Measurements from ENCODE around the gene PAK6.

Gene PAK6

DNA sequence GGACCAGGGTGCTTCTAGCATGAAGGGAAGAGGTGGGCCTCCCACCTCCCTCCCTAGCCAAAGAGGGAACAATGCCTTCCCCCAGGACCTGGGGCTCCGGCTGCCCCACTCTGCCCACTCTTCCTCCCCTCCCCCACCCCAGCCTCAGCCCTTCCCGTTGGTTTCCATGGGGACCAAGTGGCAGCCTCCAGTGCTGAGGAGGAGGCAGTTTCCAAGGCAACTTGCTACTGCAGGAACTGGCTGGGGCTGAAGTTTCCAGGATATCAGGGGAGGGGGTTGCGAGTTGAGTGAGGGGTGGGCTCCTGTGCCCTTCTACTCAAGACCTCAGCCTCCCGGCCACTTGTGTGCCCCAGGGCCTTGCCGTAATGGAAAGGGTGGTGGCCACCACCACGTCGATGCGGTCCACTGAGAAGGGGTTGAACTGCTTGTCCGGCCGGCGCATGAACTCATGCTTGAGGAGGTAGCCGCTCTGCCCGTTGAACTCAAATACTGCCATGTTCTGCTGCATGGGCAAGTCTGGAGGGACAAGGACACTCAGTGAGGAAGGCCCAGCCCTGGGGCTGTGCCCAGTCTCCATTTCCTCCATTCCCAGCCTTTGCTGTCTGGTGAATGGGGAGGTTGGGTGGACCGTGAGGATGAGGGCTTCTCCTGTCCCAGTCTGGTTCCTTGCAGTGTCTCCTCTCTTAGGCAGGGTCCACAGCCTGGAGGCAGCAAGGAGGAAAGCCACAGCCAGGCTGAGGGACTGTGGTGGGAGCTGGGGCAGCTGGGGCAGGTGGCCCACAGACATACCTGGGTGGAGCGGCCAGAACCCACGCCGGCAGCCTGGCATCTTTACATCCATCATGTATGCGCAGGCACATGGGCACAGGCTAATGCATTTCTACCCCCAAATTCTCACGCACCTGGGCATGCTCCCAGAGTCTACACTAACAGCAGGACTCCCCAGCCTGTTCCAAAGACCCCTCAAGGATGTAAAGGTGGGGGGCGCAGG is 55.3 kb downstream of the PAK6 start:
- no peak for DNase-seq (ENCODE audit: low read depth)

DNA sequence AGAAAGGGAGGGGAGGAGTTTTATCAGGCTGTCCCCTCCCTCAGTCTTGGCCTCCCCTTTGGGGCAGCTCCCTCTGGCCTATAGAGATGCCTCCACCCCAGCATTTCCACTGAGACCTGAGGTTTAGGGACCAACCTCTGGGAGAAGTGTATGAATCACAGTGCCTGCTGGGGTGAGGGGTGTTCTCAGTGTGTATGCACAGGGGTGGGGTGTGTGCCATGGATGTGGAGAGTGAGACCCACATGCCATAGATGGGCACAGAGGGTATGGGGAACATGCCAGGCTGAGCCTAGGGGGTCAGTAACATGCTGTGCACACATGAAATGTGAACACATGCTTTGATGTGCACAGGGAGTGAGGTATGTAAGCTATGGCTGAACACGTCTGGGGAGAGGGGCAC is 56.4 kb downstream of the PAK6 start:
- no peak for DNase-seq (ENCODE audit: low read depth)

DNA sequence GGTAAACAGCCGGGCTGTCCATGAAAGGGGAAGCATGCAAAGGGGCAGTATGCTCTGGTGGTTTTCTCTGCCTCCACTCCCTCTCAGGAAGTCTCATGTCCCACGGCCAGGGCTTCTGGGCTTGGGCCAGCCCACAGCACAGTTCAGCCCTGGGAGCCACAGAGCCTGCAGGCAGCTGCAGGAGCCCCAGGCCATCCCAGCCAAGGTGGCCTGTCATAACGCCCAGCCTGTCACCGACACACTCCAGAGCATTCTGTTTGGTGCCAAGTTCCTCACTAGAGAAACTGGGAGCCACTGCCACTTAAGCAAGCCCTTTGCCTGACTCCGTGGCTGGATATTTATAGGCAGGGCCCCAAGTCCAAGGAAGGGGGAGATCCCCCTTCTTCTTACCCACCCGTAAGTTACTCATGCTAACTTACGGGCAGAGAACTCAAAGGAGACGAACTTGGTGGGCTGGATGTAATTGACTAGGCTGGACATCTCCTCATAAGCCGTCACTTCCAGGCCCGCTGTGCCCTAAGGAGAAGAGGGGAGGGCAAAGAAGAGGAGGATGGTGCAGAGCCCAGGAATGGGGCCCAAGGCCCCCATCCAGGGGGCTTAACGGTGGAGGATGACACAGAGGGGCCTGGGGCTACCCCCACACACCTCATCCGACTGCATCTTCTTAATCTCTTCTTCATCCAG is 57.2 kb downstream of the PAK6 start:
- no peak for DNase-seq (ENCODE audit: low read depth)

DNA sequence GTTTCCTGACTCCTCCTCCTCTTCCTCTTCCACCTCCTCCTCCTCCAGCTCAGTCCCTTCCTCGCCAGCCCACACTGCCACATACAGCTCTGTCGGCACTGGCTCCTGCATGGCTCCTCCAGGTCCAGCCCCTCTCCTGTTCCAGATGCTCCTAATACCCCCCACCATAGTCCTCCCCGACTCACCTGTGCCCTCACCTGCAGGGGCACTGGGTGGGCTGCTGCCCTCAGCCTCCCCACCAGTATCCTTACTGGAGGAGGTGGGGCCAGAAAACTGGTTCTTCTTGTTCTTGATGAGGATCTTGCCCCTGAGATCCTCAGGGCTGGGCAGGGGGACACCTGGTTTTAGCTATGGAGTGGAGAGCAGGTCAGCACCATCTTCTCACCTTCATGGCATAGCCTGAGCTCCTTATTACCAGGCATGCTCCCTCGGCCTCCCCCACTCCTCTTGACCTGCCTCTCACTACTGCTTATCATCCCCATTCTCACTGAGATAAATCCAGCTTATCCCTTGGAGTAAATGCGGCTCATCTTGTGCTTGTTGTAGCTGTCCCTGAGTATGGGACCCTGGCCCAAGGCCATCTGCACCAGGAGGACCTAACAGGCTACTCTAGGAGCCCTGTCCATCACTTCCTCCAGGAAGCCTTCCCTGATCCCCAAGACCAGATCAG is 57.8 kb downstream of the PAK6 start:
- DNase-seq (ENCODE audit: low read depth) = no peak

DNA sequence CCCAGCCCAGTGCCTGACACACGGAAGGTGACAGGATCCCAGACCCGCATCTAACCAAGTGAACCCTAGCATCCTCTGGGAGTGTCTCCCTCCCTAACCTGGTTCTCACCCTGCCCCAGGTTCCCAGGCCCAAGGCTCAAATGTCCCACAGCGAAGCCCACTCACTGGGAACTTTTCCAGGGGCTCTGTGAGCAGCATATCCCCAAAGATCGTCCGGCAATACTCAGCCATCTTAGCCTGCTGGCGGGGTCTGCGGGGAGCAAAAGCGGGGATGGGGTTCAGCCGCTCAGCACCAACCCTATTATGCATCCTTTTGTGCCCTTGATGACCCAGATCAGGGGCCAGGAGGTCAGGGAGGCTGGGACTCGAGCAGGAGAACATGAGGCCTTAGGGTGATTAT is 58.5 kb downstream of the PAK6 start:
- no peak for DNase-seq (ENCODE audit: low read depth)

DNA sequence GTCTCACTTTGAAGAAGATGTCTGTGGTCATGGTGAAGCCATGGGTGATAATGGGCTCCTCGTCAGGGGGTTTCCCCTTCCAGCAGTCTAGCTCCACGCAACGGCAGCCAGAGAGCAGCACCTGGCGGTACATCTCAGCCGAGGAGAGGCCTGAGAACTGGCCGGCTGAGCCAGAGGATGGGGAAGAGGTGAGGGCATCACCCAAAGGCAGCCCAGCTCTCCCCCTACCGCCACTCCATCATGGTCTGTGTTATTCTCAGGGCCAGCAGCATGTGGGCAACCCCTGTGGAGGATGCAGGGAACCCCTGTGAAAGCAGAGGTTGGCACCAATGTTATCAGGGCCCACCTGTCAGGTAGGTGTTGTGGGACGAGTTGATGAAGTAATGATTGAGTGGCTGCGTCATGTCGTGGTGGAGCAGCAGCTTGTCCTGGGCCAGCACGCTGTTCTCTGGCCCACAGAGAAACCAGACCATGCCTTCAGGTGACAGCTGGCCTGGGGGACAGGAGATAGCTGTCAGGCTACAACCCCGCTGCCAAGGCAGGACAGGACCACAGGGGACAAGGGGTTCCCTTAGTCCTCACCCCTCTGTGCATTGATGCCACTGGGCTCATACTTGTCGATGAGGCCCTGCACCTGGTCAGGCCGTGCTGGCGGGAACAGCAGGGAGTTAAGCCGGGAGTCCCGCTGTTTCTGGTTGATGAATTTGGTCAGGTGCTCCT is 59.5 kb downstream of the PAK6 start:
- no peak for DNase-seq (ENCODE audit: low read depth)

DNA sequence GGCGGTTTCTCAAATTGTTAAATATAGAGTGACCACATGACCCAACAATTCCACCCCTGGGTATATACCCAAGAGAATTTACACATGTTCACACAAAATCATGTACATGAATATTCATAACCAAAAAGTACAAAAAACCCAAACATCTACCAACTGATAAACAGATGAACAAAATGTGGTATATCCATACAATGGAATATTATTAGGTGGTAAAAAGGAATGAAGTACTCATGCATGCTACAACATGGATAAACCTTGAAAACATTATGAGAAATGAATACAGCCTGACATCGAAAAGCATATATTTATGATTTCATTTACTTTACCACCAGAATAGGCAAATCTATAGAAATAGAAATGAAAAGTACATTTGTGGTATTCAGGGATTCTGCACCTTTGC is 61.5 kb downstream of the PAK6 start:
- no peak for DNase-seq (ENCODE audit: low read depth)

DNA sequence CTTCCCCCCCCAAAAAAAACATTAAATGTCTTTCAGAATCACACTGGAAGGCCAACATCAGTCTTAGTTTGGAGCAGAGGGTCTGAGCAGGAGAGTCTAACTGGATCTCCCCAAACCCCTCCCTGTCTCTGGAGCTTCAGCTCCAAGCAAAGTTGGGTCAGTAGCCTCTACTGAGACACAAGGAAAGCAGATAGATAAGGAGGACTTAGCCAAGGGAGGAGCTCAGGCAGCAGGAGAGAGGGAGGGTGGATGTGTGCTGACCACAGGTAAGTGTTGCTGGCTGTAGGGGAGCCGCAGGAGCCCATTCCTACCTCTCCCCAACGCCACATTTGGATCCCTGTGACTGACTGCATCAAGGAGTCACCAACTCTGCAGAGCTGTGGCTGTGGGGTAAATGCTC is 61.9 kb downstream of the PAK6 start:
- no peak for DNase-seq (ENCODE audit: low read depth)

DNA sequence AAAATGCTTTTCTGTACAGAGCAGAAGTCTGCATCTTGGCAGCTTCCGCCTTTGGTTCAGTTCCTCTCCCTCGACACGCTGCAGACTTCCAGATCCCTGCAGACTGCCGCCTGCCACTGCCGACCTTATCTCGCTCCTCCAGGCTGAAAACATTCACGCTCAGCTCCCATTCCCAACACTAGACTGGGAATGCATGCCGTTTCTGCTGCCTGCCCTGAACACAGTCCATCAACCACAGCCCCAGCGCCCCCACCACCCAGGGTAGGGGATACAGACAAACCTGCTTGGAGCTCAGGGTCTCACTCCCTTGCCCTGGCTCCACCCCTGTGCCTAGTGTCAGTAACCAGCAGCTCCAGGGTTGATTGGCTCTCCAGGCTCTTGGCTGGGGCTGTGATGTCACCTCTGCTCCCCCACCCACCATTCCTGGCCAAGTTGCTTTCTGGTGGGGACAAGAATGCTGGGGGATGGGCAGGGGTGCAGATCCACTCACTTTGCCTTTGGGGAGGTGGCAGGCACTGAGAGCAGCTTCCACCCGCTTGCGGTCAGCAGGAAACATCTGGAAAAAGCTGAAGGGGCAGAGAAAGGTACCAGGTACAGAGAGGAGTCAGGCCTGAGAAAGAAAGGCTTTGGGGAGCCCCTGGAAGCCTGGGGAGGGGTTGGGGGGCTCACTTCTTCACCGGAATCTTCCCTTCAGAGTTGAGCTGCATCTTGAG is 62.8 kb downstream of the PAK6 start:
- DNase-seq (ENCODE audit: low read depth) = no peak

DNA sequence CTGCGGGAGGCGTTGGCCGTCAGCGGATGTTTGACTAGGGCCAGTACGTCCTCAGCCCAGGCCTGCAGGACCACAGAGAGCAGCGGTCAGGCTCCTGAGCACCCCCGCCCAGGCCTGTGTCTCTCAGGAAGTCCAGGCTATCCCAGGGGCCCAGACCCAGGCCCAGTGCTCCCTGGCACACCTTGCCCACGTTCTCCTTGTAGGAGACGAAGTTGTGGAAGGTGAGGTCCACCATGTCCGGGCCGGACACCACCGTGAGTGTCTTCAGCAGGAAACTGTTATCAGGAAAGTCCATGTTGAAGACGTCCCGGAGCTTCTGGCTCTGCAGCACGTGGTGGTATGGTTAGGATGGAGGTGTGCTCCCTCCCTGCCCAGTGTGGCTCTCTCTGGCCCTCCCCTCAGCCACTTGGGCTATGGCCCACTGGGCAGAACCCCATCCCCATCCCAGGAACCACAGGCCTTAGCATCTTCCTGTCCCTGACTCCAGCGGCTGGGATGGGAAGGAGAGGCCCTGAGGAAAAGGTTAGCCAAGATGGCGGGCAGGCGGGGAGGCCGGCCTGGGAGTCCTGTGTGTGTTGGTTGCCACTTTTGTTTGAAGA is 63.5 kb downstream of the PAK6 start:
- no peak for DNase-seq (ENCODE audit: low read depth)

DNA sequence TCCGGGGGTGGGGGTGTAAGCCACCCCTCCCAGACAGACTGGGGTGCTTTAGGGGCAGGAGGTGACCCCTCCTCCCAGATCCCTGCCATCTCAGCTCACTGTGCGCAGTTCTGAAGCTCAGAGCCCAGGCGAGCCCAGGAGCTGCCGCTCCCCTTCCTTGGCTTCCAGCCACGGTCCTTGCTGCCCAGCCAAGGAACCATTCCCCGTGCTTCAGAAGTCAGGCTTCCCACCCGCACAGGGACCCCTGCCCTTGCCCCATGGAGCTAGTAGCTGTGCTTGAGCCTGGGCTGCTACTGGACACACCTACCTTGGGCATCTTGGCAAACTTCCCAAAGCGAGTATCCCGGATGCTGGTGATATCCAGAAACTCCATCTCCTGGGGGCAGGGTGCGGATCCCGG is 64.1 kb downstream of the PAK6 start:
- no peak for DNase-seq (ENCODE audit: low read depth)

DNA sequence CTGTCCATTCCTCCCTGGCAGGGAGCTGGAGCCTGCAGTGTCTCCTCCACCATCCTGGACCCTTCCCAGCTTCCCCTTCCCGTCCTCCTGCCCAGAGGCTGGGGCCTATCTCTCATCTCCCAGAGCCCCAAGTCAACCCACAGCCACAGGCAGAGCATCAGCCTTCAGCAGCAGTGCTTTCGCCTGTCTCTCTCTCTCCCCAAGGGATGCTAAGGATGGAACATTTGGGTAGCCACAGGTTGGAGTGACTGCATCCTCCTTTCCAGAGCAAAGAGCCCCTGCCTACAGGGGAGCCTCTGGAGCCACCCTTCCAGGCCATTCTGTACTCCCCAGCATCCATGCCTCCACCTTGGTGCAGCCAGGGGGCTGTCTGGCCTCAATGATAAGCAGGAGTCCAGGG is 64.7 kb downstream of the PAK6 start:
- DNase-seq (ENCODE audit: low read depth) = no peak

DNA sequence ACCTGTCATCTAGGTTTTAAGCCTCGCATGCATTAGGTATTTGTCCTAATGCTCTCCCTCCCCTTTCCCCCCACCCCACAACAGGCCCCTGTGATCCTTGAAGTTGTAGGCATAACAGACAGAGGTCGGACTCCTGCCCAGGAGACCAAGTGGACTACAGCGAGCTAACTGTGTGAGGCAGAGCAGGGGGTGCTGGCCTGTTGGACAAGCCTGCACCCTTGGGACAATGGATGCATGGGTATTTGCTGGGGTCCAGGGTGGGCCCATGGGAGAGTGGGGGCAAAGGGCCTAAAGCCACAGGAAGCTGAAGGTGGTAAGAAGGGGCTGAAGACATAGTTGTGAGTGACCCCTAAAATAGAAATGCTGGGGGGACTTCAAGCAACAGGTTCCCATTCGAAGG is 66.4 kb downstream of the PAK6 start:
- no peak for DNase-seq (ENCODE audit: low read depth)

DNA sequence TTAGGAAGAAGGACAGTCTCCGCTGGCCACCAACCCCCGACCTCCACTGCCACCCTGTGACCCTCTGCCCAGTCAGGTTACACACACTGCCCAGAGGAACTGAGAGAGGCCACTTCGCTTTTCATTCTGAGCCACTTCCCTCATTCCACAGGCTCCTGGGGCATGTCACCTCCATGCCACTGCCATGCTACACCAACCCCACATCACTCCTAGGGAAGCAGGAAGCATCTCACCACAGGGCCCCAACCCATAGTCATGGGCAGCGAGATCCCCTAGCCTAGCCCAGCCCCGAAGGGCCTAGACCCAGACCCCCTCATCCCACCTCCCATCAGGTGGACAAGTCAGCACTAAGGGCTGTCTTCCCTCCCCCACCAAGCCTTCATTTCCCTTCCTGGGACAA is 67.5 kb downstream of the PAK6 start:
- DNase-seq (ENCODE audit: low read depth) = no peak

DNA sequence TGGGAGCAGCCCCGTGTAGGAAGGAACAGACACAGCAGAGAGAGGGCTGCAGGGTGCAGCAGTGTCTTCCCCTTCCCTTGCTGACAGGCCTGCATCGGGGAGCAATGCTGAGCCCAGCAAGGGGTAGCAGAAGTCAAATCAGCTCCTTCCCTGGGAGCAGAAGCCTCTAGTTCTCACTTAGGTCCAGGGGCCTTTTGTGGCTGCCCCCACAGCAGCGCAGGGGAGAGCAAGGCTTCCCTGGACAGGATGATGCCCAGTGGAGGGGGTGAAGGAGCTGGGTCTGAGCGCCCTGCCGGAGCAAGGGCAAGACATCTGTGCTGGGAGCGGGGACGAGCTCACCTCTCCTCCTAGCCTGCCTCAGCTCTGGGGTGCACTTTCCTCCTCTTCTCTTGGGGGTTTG is 68.0 kb downstream of the PAK6 start:
- no peak for DNase-seq (ENCODE audit: low read depth)

DNA sequence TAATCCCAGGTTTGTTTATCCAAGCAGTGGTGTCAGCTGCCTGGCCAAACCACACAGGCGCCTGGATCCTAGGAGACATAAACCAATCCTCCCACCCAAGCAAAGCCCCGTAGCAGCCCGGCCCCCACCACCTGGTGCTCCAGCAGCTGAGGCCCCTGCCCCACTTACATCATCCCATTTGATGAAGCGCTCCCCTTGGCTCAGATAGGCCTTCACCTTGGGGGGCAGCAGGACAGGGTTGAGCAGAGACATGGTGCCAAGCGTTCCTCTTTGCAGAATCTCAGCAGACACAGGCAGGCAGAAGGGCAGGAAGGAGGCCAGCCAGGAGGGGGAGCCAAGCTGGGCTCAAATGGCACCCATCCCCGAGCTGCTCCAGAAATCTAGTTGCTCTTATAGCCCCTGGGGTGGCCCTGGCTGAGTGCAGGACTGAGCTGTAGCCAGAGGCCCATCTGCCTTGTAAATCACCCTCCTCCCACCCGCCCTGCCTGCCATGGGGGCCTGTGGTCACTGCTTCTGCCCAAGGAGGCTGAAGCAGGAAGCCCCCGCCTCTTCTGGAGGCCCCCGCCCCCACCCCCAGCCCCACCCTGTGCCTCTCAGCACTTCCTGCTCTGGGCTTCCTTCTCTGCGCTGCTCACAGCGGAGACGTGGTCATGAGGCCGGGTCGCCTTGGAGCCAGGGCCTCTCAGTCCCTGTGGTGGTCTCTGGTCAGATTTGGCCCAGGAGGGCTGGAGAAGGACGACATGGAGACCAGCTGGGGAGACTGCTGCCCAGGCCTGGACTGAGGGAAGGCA is 68.8 kb downstream of the PAK6 start, which contains the start of gene PLCB2:
Gene PLCB2, minus strand, starts transcription at position 515 of the 791 bp plus-strand sequence. Its CDS starts 263 bp downstream, at position 252.
- DNase-seq (ENCODE audit: low read depth) = no peak

DNA sequence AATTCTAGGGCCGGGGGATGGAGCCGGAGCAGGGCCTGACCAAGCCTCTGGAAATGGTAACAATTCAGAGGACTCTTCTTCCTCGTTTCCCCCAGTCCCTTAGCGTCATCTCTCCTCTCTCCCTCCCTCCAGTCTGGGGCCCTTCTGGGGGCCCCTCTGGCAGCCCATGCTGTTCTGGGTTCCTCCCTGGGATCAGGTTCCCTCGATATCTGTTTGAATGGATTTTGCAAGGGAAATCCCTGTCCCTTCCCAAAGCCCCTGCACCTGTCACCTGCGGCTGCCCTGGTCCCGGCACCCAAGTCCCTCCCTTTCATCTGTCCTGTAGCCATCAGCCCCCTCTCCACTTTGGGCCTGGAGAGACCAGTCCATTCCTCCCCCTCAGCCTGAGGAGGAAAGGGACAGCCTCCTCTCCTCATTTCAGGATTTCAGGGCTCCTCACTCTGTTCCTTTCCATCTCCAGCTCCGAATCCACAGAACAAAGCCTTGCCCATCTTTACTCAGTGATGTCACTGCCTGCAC is 70.5 kb downstream of the PAK6 start:
- no peak for DNase-seq (ENCODE audit: low read depth)

DNA sequence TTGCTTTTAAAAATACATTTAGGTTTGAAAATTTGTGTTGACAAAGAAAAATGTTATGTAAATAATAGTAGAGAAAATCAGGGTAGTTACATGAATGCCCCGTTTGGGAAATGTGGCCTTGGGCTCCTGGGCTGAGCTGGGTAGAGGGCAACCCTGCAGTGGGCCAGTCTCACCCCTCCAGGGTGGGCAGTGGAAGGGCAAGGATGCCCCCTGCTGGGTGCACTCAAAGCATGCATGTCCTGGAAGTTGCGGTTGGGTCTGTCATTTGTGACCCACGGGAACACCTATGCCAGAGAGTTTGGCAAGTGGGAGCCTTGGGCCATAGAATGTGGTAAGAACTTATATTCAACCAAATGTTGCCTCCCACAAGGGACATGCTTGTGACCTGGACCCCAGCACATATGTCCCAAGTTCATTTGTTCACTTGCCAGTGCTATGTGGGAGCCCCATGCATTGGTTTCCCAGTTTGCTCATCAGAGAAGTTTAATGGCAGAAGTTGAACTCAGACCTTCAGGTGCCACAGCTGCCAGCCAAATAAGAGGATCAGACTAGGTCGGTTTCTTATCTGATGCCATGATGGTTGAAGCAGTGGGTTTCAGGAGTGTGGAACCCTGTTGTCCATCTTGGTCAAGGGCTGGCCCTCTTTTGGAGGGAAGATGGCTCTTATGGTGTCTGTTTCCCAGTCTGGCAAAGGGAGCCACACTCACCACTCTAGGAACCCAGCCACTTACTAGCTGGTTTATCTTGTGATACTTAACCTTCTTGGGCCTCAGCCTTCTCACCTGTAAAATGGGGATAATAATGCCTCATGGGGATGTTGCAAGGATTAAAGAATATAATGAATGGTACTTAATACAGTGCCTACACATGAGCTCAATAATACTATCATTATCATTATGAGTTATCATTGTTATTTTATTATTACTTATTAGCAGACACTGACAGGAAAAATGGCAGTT is 71.4 kb downstream of the PAK6 start:
- no peak for DNase-seq (ENCODE audit: low read depth)

DNA sequence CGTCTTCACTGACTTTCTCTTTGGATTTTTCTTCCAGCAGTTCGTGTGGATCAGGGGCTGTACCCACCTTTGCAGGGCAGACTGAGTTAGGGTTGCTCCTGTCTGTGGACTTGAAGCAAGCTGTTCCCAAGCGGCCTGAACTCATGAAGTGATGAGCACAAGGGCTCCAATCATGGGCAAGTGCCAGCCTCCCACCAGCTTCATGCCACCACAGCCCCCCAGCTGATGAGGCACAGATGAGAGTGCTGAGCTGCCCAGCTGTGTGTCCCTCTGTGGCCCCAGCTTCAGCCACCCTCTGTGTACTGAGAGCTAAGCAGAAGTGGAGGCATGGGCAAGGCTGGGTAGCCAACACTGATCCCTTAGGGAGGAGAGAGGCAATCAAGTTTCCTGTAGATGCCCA is 72.1 kb downstream of the PAK6 start:
- no peak for DNase-seq (ENCODE audit: low read depth)
